Loucy (cell line): Measurements from ENCODE around the gene OPA3.

Experiments used
- H2AFZ ChIP-seq: fragments of 200-600 bp; sonication (generic); 2 replicates; pipeline ENCODE4 v1.6.0; 2016; ENCODE audit warnings: antibody characterized with exemption, mild to moderate bottlenecking, low read length, moderate library complexity
- H3F3A ChIP-seq: fragments of 200-600 bp; 2 replicates; pipeline ENCODE4 v1.6.0; 2016; ENCODE audit warnings: antibody characterized with exemption, low read depth, mild to moderate bottlenecking
- H3K27me3 ChIP-seq: fragments of 200-600 bp; sonication (generic); 2 replicates; pipeline ENCODE4 v1.6.1; 2014; ENCODE audit warnings: low read length, mild to moderate bottlenecking; ENCODE audit not compliant: insufficient read depth, poor library complexity, severe bottlenecking
- H3K36me3 ChIP-seq: fragments of 200-600 bp; sonication (generic); 2 replicates; pipeline ENCODE4 v1.6.1; 2016; ENCODE audit warnings: low read length; ENCODE audit not compliant: insufficient read depth
- H3K4me1 ChIP-seq: fragments of 200-600 bp; sonication (generic); 2 replicates; pipeline ENCODE4 v1.5.1; 2014; ENCODE audit warnings: low read length, mild to moderate bottlenecking; ENCODE audit not compliant: insufficient read depth, poor library complexity, severe bottlenecking
- H3K4me2 ChIP-seq: fragments of 200-600 bp; sonication (generic); 2 replicates; pipeline ENCODE4 v1.6.0; 2014; ENCODE audit warnings: antibody characterized with exemption, low read length, low read depth, mild to moderate bottlenecking; ENCODE audit not compliant: poor library complexity, severe bottlenecking
- H3K4me3 ChIP-seq: fragments of 200-600 bp; sonication (generic); 2 replicates; pipeline ENCODE4 v1.5.1; 2014; ENCODE audit warnings: low read length, mild to moderate bottlenecking, mixed read lengths; ENCODE audit not compliant: poor library complexity, severe bottlenecking
- H3K79me2 ChIP-seq: fragments of 200-600 bp; sonication (generic); 2 replicates; pipeline ENCODE4 v1.6.1; 2014; ENCODE audit warnings: low read length; ENCODE audit not compliant: insufficient read depth
- H3K9ac ChIP-seq: fragments of 200-600 bp; sonication (generic); 2 replicates; pipeline ENCODE4 v1.6.0; 2014; ENCODE audit warnings: mild to moderate bottlenecking, low read depth, low read length, moderate library complexity; ENCODE audit not compliant: poor library complexity, severe bottlenecking
- H3K9me2 ChIP-seq: fragments of 200-600 bp; sonication (generic); replicated peaks from 2 replicates; pipeline ENCODE4 v1.6.1; 2016; ENCODE audit warnings: low read depth, low read length, mixed read lengths
- H3K9me3 ChIP-seq: fragments of 200-600 bp; sonication (generic); 2 replicates; pipeline ENCODE4 v1.6.1; 2014; ENCODE audit warnings: mild to moderate bottlenecking, antibody characterized with exemption, low read length, low read depth; ENCODE audit not compliant: insufficient read depth
- H4K20me1 ChIP-seq: fragments of 200-600 bp; sonication (generic); 2 replicates; pipeline ENCODE4 v1.6.0; 2014; ENCODE audit warnings: antibody characterized with exemption, low read length, mild to moderate bottlenecking; ENCODE audit not compliant: insufficient read depth, poor library complexity, severe bottlenecking
- EZH2phosphoT487 ChIP-seq: fragments of 200-600 bp; IDR thresholded peaks from 2 replicates; pipeline ENCODE4 v1.6.1; 2018; ENCODE audit warnings: antibody characterized with exemption, mild to moderate bottlenecking, moderate library complexity, borderline replicate concordance
- TF ChIP-seq, protein P1 (sequence below): fragments of 200-600 bp; sonication (generic); conservative IDR thresholded peaks from 2 replicates; pipeline ENCODE4 v1.5.1; 2014; ENCODE audit warnings: mild to moderate bottlenecking, antibody characterized with exemption, low read length

Gene OPA3

DNA sequence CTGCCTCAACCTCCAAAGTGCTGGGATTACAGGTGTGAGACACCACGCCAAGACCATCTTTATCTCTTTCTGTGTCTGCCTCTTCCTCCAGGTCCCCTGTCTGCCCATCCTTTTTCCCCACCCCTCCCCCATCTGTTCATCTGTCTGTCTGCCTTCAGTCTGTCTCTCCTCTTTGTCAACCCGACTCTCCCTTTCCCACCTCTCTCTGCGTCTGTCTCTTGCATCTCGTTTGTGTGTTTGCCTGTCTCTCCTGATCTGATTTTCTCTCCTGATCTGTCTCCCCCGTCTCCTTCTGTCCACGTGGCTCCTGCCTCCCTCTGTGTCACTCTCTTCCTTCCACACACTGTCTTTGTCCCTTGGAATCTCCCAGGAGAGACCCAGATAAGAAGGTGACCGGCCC lies 67.4 kb downstream of the OPA3 start:
- H3K27me3 ChIP-seq, result no peaks in the 10 kb centered on the region
- no peak overlapping the region for H2AFZ ChIP-seq
- H3K4me1 ChIP-seq, result peaks cover 24% of the 10 kb centered on the region
- H3K4me2 ChIP-seq, result no peak overlapping the region
- H3F3A ChIP-seq, result no peaks in the 10 kb centered on the region
- H4K20me1 ChIP-seq, result peaks cover 48% of the 10 kb centered on the region
- peaks cover 54% of the 10 kb centered on the region for H3K79me2 ChIP-seq
- no peaks in the 10 kb centered on the region for H3K9me3 ChIP-seq
- H3K4me3 ChIP-seq, result no peak overlapping the region
- H3K9ac ChIP-seq, result no peak overlapping the region
- peaks cover 65% of the 10 kb centered on the region; the same call in 1 of the 2 replicates for H3K36me3 ChIP-seq
- H3K9me2 ChIP-seq, result no peaks in the 10 kb centered on the region
- TF ChIP-seq, protein P1, sequence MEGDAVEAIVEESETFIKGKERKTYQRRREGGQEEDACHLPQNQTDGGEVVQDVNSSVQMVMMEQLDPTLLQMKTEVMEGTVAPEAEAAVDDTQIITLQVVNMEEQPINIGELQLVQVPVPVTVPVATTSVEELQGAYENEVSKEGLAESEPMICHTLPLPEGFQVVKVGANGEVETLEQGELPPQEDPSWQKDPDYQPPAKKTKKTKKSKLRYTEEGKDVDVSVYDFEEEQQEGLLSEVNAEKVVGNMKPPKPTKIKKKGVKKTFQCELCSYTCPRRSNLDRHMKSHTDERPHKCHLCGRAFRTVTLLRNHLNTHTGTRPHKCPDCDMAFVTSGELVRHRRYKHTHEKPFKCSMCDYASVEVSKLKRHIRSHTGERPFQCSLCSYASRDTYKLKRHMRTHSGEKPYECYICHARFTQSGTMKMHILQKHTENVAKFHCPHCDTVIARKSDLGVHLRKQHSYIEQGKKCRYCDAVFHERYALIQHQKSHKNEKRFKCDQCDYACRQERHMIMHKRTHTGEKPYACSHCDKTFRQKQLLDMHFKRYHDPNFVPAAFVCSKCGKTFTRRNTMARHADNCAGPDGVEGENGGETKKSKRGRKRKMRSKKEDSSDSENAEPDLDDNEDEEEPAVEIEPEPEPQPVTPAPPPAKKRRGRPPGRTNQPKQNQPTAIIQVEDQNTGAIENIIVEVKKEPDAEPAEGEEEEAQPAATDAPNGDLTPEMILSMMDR, result no peak
- no peak for TF ChIP-seq EZH2phosphoT487

DNA sequence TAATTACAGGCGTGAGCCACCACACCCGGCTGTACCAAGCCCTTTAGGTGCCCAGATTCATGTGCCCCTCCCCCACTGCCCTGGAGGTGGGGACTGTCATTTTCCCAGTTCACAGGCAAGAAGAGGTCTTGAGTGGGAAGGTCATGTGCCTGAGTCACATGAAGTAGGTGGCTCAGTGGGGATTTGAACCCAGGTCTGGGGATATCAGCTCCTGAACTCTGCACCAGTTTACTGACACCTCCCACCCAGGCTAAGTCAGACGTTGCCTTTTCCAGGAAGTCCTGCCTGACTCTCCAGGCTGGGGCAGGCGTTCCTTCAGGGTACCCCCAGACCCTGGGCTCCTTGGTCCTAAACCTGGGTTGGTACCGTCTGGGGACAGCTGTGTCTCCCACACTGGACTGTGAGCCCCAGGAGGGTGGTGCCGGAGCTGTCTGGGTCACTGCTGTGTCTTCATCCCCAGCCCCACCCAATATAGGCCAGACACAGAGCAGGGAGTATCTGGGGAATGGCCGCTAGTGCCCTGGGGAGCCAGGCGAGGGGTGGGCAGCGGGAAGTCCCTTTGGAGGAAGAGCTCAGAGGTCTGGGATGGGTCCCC lies 68.7 kb downstream of the OPA3 start:
- H3K79me2 ChIP-seq, result peaks cover 67% of the 10 kb centered on the region

DNA sequence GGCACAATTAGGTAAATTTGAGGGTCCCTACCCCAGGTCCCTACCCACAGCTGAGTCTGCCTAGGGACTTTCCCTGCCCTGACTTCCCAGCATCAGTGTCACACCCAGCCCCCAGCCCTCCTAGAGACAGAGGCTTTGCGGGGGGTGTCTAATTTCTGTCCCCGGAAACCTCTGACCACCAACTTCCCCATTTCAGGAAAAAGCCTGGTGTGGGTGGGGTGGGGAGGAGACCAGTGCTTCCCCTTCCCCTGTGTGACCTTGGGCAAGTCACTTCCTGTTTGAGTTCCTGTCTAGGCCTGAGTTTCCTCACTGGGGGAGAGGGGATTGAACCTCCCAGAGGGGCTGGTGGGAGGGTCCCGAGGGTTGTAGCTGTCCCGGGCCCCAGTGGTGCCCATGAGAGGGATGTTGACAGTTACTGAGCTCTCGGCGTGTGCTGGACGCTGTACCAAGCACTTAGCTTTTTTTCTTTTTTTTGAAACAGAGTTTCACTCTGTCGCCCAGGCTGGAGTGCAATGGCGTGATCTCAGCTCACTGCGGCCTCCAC lies 69.4 kb downstream of the OPA3 start:
- no peak for TF ChIP-seq EZH2phosphoT487
- TF ChIP-seq, protein P1, result no peak
- Histone ChIP-seq H3F3A (no peaks in the 10 kb centered on the region), H3K9ac (no peak overlapping the region), H3K27me3 (no peaks in the 10 kb centered on the region), H3K4me2 (peak overlapping the region; percentile 59), H3K4me3 (no peak overlapping the region), H3K79me2 (peaks cover 75% of the 10 kb centered on the region), H2AFZ (no peak overlapping the region), H3K4me1 (peaks cover 42% of the 10 kb centered on the region), H3K9me2 (no peaks in the 10 kb centered on the region), H3K36me3 (peaks cover 45% of the 10 kb centered on the region; the same call in 1 of the 2 replicates), H3K9me3 (no peaks in the 10 kb centered on the region), H4K20me1 (peaks cover 65% of the 10 kb centered on the region)

More for the DNA sequence above, 68.7 kb downstream of the OPA3 start:
- Histone ChIP-seq H3K4me3 (no peak overlapping the region), H3K4me1 (peaks cover 37% of the 10 kb centered on the region), H3K27me3 (no peaks in the 10 kb centered on the region), H3K9me3 (no peaks in the 10 kb centered on the region), H3K9ac (no peak overlapping the region), H4K20me1 (peaks cover 58% of the 10 kb centered on the region), H3K4me2 (no peak overlapping the region), H3K36me3 (peaks cover 53% of the 10 kb centered on the region; the same call in 1 of the 2 replicates), H3F3A (no peaks in the 10 kb centered on the region), H2AFZ (no peak overlapping the region), H3K9me2 (no peaks in the 10 kb centered on the region)
- TF ChIP-seq EZH2phosphoT487, result no peak
- TF ChIP-seq, protein P1, result no peak
